ENCODE results near the gene STX12. TPM values are rescaled to one million over a fixed set of nuclear protein-coding genes. Genes with fewer than 3 reads are reported as not detected.

STX12 gene
- total RNA-seq, 1 experiment from 2014 or later: 9.9 TPM

DNA sequence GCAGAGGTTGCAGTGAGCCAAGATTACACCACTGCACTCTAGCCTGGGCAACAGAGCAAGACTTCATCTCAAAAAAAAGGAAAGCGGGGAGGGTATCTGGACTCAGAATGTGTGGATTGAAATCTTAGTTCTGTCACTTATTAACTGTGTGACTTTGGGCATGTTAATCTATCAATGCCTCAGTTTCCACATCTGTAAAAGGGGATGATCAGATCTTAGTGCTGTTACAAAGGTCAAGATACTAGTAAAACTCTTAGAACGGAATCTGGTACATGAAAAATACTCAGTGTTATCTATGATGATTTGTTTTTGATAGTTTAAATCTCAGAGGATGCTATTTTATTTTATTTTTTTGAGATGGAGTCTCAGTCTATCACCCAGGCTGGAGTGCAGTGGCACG, 36.8 kb upstream of the STX12 start:
- Histone ChIP-seq H3K27me3 (ENCODE audit: insufficient read depth, low read length) (no peaks in the 10 kb centered on the region; the same call in 1 of the 2 replicates), H3K23ac (ENCODE audit: insufficient read length, low read depth, low read length) (no peak overlapping the region), H2BK20ac (ENCODE audit: low read depth, low read length, poor library complexity, severe bottlenecking) (no peak overlapping the region), H3K4me1 (ENCODE audit: insufficient read depth, low read length) (no peaks in the 10 kb centered on the region), H3K18ac (ENCODE audit: insufficient read length, low read depth, low read length) (no peak overlapping the region), H3K23me2 (ENCODE audit: insufficient read length, low read depth, low read length, poor library complexity, severe bottlenecking) (no peaks in the 10 kb centered on the region), H2BK12ac (ENCODE audit: insufficient read length, low read depth, low read length) (no peak overlapping the region), H3K4me2 (ENCODE audit: insufficient read depth, insufficient read length, low read length) (no peak overlapping the region), H2AFZ (ENCODE audit: low read length) (no peak overlapping the region), H4K91ac (ENCODE audit: insufficient read length, low read depth, low read length) (no peak overlapping the region), H2BK5ac (ENCODE audit: insufficient read length, low read length) (no peak overlapping the region), H3K14ac (ENCODE audit: insufficient read depth, low read length) (no peak overlapping the region), H3K9me3 (ENCODE audit: control insufficient read depth, low read depth, low read length) (no peaks in the 10 kb centered on the region), H4K8ac (replicated peaks; ENCODE audit: insufficient read length, low read depth, low read length) (no peak overlapping the region), H2AK5ac (ENCODE audit: insufficient read length, low read length) (no peak overlapping the region), H3K4ac (ENCODE audit: low read depth, low read length) (no peak overlapping the region), H4K5ac (ENCODE audit: insufficient read length, low read depth, low read length) (no peak overlapping the region), H3K27ac (ENCODE audit: insufficient read length, low read depth, low read length) (no peak overlapping the region), H3K79me1 (ENCODE audit: insufficient read depth, low read depth, low read length, poor library complexity, severe bottlenecking) (no peaks in the 10 kb centered on the region), H2BK15ac (ENCODE audit: low read depth, low read length) (no peak overlapping the region), H3K56ac (ENCODE audit: insufficient read length, low read depth, low read length) (no peak overlapping the region), H4K20me1 (ENCODE audit: control insufficient read depth, insufficient read depth, insufficient read length) (no peaks in the 10 kb centered on the region), H3K9ac (ENCODE audit: extremely low read depth, insufficient read length, low read length) (no peak overlapping the region), H2BK120ac (ENCODE audit: low read depth, low read length, poor library complexity, severe bottlenecking) (no peak overlapping the region), H3K79me2 (ENCODE audit: insufficient read depth, low read length) (no peaks in the 10 kb centered on the region), H3T11ph (ENCODE audit: low read length) (no peak overlapping the region)
- DNase-seq: no peak
- Mint-ChIP-seq H3K4me1 (no peaks in the 10 kb centered on the region), H3K27me3 (ENCODE audit: low read depth) (no peaks in the 10 kb centered on the region), H3K4me3 (no peak overlapping the region), H3K9me3 (no peaks in the 10 kb centered on the region), H3K36me3 (ENCODE audit: insufficient read depth in 1 of 3, low read depth in 3 of 3) (peaks cover 2 to 60% (median 39%) of the 10 kb centered on the region in 3 experiments; a peak in 6 of 7 replicates), H3K27ac (no peak overlapping the region)
- no CpG with 5 or more reads among the region's 3 CpGs for WGBS (ENCODE audit: extremely low coverage, insufficient read length, low lambda C conversion rate)
- TF ChIP-seq, protein P1, sequence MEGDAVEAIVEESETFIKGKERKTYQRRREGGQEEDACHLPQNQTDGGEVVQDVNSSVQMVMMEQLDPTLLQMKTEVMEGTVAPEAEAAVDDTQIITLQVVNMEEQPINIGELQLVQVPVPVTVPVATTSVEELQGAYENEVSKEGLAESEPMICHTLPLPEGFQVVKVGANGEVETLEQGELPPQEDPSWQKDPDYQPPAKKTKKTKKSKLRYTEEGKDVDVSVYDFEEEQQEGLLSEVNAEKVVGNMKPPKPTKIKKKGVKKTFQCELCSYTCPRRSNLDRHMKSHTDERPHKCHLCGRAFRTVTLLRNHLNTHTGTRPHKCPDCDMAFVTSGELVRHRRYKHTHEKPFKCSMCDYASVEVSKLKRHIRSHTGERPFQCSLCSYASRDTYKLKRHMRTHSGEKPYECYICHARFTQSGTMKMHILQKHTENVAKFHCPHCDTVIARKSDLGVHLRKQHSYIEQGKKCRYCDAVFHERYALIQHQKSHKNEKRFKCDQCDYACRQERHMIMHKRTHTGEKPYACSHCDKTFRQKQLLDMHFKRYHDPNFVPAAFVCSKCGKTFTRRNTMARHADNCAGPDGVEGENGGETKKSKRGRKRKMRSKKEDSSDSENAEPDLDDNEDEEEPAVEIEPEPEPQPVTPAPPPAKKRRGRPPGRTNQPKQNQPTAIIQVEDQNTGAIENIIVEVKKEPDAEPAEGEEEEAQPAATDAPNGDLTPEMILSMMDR (conservative IDR thresholded peaks at IDR 0.05): no peak
